NCI-H2081 (cell line): ENCODE results near the gene SCGB3A2.

ENCODE experiments used
- DNase-seq, 2 experiments: peaks; one replicate each; lab custom pipeline; 2025; lab: John Stamatoyannopoulos, UW

SCGB3A2 gene

GRCh38 chr5:147906326-147907095, 28.0 kb downstream of the SCGB3A2 start, which contains the start of gene C5orf46:
C5orf46 (minus strand) TSS chr5:147906538; CDS start chr5:147906501, 37 bp downstream.
- DNase-seq = no peak

GRCh38 chr5:147911427-147911826, 32.9 kb downstream of the SCGB3A2 start:
- no peak for DNase-seq

- DNase-seq = no peak
Observed at GRCh38 chr5:147912011-147912410, 33.5 kb downstream of the SCGB3A2 start.

- no peak for DNase-seq
Observed at GRCh38 chr5:147913786-147914185, 35.3 kb downstream of the SCGB3A2 start.

GRCh38 chr5:147918101-147918685, 39.7 kb downstream of the SCGB3A2 start:
- no peak for DNase-seq

GRCh38 chr5:147918899-147919298, 40.4 kb downstream of the SCGB3A2 start:
- no peak for DNase-seq

GRCh38 chr5:147920420-147921030, 42.0 kb downstream of the SCGB3A2 start:
- DNase-seq = no peak

GRCh38 chr5:147921136-147921535, 42.6 kb downstream of the SCGB3A2 start:
- no peak for DNase-seq

GRCh38 chr5:147925020-147925419, 46.5 kb downstream of the SCGB3A2 start:
- DNase-seq = no peak

GRCh38 chr5:147927901-147928300, 49.4 kb downstream of the SCGB3A2 start:
- DNase-seq = no peak

GRCh38 chr5:147930769-147931168, 52.3 kb downstream of the SCGB3A2 start:
- no peak for DNase-seq
